OCI-LY1 (cell line): ENCODE measurements around the gene VCX3A.

Experiments
- CTCF ChIP-seq: fragments of 200-600 bp; sonication (generic), shearing (Covaris generic); IDR thresholded peaks from 2 replicates; pipeline ENCODE4 v1.5.1; 2017; ENCODE audit warnings: mild to moderate bottlenecking, antibody characterized with exemption, low read length, moderate library complexity, mixed read lengths
- EZH2 ChIP-seq: fragments of 200-600 bp; sonication (generic), shearing (Covaris generic); IDR thresholded peaks from 2 replicates; pipeline ENCODE4 v1.8.0; 2017; ENCODE audit warnings: borderline replicate concordance, mixed run types, mild to moderate bottlenecking, antibody characterized with exemption, low read length, moderate library complexity, mixed read lengths

- TF ChIP-seq CTCF = no peak
- TF ChIP-seq EZH2 = no peak
Observed at GRCh38 chrX:6558979-6559378, 24.1 kb upstream of the VCX3A start.
